Esophagus muscularis mucosa (tissue), 3 donors: ENCODE data around the gene NT5DC2.

ENCODE experiments used
- CTCF ChIP-seq, 3 experiments: fragments of 200-600 bp in 2 of 3; fragments of 450-650 bp in 1 of 3; sonication (generic) in 2 of 3; IDR thresholded peaks; one replicate each; pipeline ENCODE4 v1.5.1; 2017 to 2019; ENCODE audit warnings: antibody characterized with exemption in 3 of 3, mild to moderate bottlenecking in 2 of 3, moderate library complexity in 1 of 3
- POLR2A ChIP-seq: fragments of 450-650 bp; IDR thresholded peaks from one replicate; pipeline ENCODE4 v1.6.1; 2017; ENCODE audit warnings: antibody characterized with exemption, moderate library complexity, mild to moderate bottlenecking, low read depth

GRCh38 chr3:52509753-52510328 lies 23.8 kb downstream of the NT5DC2 start:
- TF ChIP-seq CTCF (IDR thresholded peaks at IDR 0.05) (no peak), POLR2A (no peak)
